Astrocyte (in vitro differentiated cells and primary cell): ENCODE data around the gene CNPY4. TPM values are rescaled to one million over a fixed set of nuclear protein-coding genes. Genes with fewer than 3 reads are reported as not detected.
A peak's percentile ranks its signal among the peaks of the same experiment; 100 is the strongest.

ENCODE experiments used
- DNase-seq: peaks from one replicate; pipeline ENCODE4 v3.0.0-alpha.2; 2010; ENCODE audit warnings: low read depth
- FAIRE-seq: peaks from 2 replicates; lab custom pipeline; 2011; peaks lifted over from hg19 to GRCh38; lab: Jason Lieb, UNC
- H2AFZ ChIP-seq: 2 replicates; pipeline ENCODE4 v1.6.0; 2012; ENCODE audit warnings: low read depth, low read length, inconsistent platforms
- H3K27ac ChIP-seq: 2 replicates; pipeline ENCODE4 v1.5.1; 2011; ENCODE audit warnings: low read depth, low read length, inconsistent platforms
- H3K27me3 ChIP-seq: 2 replicates; pipeline ENCODE4 v1.6.0; 2011; ENCODE audit warnings: low read length, inconsistent platforms; ENCODE audit not compliant: insufficient read depth
- H3K36me3 ChIP-seq: 2 replicates; pipeline ENCODE4 v1.5.1; 2011; ENCODE audit warnings: low read length, inconsistent platforms; ENCODE audit not compliant: insufficient read depth
- H3K4me1 ChIP-seq: 2 replicates; pipeline ENCODE4 v1.5.1; 2011; ENCODE audit warnings: low read length, inconsistent platforms; ENCODE audit not compliant: insufficient read depth
- H3K4me2 ChIP-seq: 2 replicates; pipeline ENCODE4 v1.6.0; 2012; ENCODE audit warnings: low read length, inconsistent platforms
- H3K4me3 ChIP-seq: 2 replicates; pipeline ENCODE4 v1.5.1; 2011; ENCODE audit warnings: low read depth, mild to moderate bottlenecking, low read length, inconsistent platforms; ENCODE audit not compliant: insufficient read depth
- H3K79me2 ChIP-seq: 2 replicates; pipeline ENCODE4 v1.6.0; 2012; ENCODE audit warnings: mild to moderate bottlenecking, low read length, inconsistent platforms; ENCODE audit not compliant: insufficient read depth
- H3K9ac ChIP-seq: 2 replicates; pipeline ENCODE4 v1.6.0; 2012; ENCODE audit warnings: mild to moderate bottlenecking, low read length, inconsistent platforms
- H3K9me3 ChIP-seq: 2 replicates; pipeline ENCODE4 v1.5.1; 2012; ENCODE audit warnings: low read depth, mild to moderate bottlenecking, low read length, inconsistent platforms; ENCODE audit not compliant: insufficient read depth
- H4K20me1 ChIP-seq: 2 replicates; pipeline ENCODE4 v1.6.0; 2012; ENCODE audit warnings: low read length, inconsistent platforms; ENCODE audit not compliant: insufficient read depth
- H3K27ac Mint-ChIP-seq: one replicate; pipeline ENCODE4 v1.8.0; 2021; ENCODE audit warnings: mild to moderate bottlenecking, mixed read lengths; ENCODE audit not compliant: unreplicated experiment
- H3K27me3 Mint-ChIP-seq: one replicate; pipeline ENCODE4 v1.8.0; 2021; ENCODE audit warnings: low read depth, mixed read lengths; ENCODE audit not compliant: unreplicated experiment
- H3K36me3 Mint-ChIP-seq: one replicate; pipeline ENCODE4 v1.8.0; 2021; ENCODE audit warnings: low read depth, mixed read lengths; ENCODE audit not compliant: unreplicated experiment
- H3K4me1 Mint-ChIP-seq: one replicate; pipeline ENCODE4 v1.8.0; 2021; ENCODE audit warnings: low read depth, mixed read lengths; ENCODE audit not compliant: unreplicated experiment
- H3K4me3 Mint-ChIP-seq: one replicate; pipeline ENCODE4 v1.8.0; 2021; ENCODE audit warnings: mild to moderate bottlenecking, moderate library complexity, mixed read lengths; ENCODE audit not compliant: unreplicated experiment
- H3K9me3 Mint-ChIP-seq: one replicate; pipeline ENCODE4 v1.8.0; 2021; ENCODE audit warnings: mild to moderate bottlenecking, mixed read lengths; ENCODE audit not compliant: unreplicated experiment
- CTCF ChIP-seq: IDR thresholded peaks from 2 replicates; pipeline ENCODE4 v1.5.1; 2011; ENCODE audit warnings: low read depth, mild to moderate bottlenecking, inconsistent platforms, low read length, moderate library complexity; ENCODE audit not compliant: insufficient read depth
- EZH2 ChIP-seq: IDR thresholded peaks from 2 replicates; pipeline ENCODE4 v1.6.1; 2012; ENCODE audit warnings: mild to moderate bottlenecking, low read length, inconsistent platforms; ENCODE audit not compliant: insufficient read depth
- total RNA-seq: library from RNA; stranded (reverse); gene quantifications from 2 replicates; pipeline ENCODE4 v1.2.1, GENCODE V29; 2021

The CNPY4 gene
- total RNA-seq, 1 donor from 2014 or later: 16.4 TPM

- no peaks in the 10 kb centered on the region for H3K9me3 Mint-ChIP-seq
- no peak for TF ChIP-seq CTCF
- TF ChIP-seq EZH2: no peak
- Histone ChIP-seq H2AFZ (peak overlapping the region; percentile 75), H3K79me2 (peaks cover 35% of the 10 kb centered on the region), H3K36me3 (peaks cover 9% of the 10 kb centered on the region), H3K27me3 (no peaks in the 10 kb centered on the region), H3K9ac (peak overlapping the region; percentile 93), H3K27ac (no peak overlapping the region), H4K20me1 (peaks cover 34% of the 10 kb centered on the region), H3K4me1 (peaks cover 7% of the 10 kb centered on the region), H3K9me3 (no peaks in the 10 kb centered on the region), H3K4me2 (peak overlapping the region; percentile 92), H3K4me3 (peak overlapping the region; percentile 77)
- peak overlapping the region; percentile 74 for H3K27ac Mint-ChIP-seq
- no peak for DNase-seq
- peak overlapping the region; percentile 84 for H3K4me3 Mint-ChIP-seq
- no peak for FAIRE-seq
- peaks cover 2% of the 10 kb centered on the region for H3K27me3 Mint-ChIP-seq
- peaks cover 7% of the 10 kb centered on the region for H3K4me1 Mint-ChIP-seq
- H3K36me3 Mint-ChIP-seq: peaks cover 2% of the 10 kb centered on the region
These were observed 39.7 kb downstream of the CNPY4 start for GRCh38 chr7:100159099-100159623.

- peaks cover 7% of the 10 kb centered on the region for H3K4me1 Mint-ChIP-seq
- DNase-seq (no peak), FAIRE-seq (no peak)
These were observed 40.6 kb downstream of the CNPY4 start for GRCh38 chr7:100160067-100160466.

More at GRCh38 chr7:100160067-100160466, 40.6 kb downstream of the CNPY4 start:
- peaks cover 2% of the 10 kb centered on the region for H3K27me3 Mint-ChIP-seq
- no peaks in the 10 kb centered on the region for H3K36me3 Mint-ChIP-seq
- H3K9me3 Mint-ChIP-seq: no peaks in the 10 kb centered on the region
- no peaks in the 10 kb centered on the region for H3K27me3 ChIP-seq
- H3K9ac ChIP-seq: no peak overlapping the region
- H3K9me3 ChIP-seq: no peaks in the 10 kb centered on the region
- TF ChIP-seq EZH2: no peak
- no peak for TF ChIP-seq CTCF
- no peak overlapping the region for H3K4me3 ChIP-seq
- peaks cover 7% of the 10 kb centered on the region for H3K4me1 ChIP-seq
- no peak overlapping the region for H2AFZ ChIP-seq
- H3K4me3 Mint-ChIP-seq: peak overlapping the region; percentile 50
- H4K20me1 ChIP-seq: peaks cover 26% of the 10 kb centered on the region
- no peak overlapping the region for H3K4me2 ChIP-seq
- no peak overlapping the region for H3K27ac Mint-ChIP-seq
- H3K79me2 ChIP-seq: peaks cover 30% of the 10 kb centered on the region
- peaks cover 9% of the 10 kb centered on the region for H3K36me3 ChIP-seq
- H3K27ac ChIP-seq: no peak overlapping the region
